H1 (cell line): ENCODE measurements around the gene RPL31. TPM values are rescaled to one million over a fixed set of nuclear protein-coding genes. Genes with fewer than 3 reads are reported as not detected.

Source experiments
- CTCF ChIA-PET: fragments of 300-600 bp; sonication (Branson Sonifier 250); formaldehyde crosslinking; loops from one replicate; lab custom pipeline; 2021; ENCODE audit not compliant: partially characterized antibody; lab: Charles Lee
- POLR2A ChIA-PET: fragments of 300-600 bp; sonication (Branson Sonifier 250); formaldehyde crosslinking; loops from one replicate; lab custom pipeline; 2021; ENCODE audit warnings: inconsistent platforms; ENCODE audit not compliant: partially characterized antibody; lab: Charles Lee
- DNase-seq, 2 experiments: peaks; one replicate each; pipeline versions ENCODE4 v3.0.0 to v3.0.0-alpha.2; 2010 to 2022; ENCODE audit warnings: low spot score in 2 of 2, low read depth in 1 of 2, mixed read lengths in 1 of 2
- FAIRE-seq: peaks from 2 replicates; lab custom pipeline; 2011; peaks lifted over from hg19 to GRCh38; lab: Jason Lieb, UNC
- H2AFZ ChIP-seq: 2 replicates; pipeline ENCODE4 v1.8.1; 2012; ENCODE audit warnings: low read length, inconsistent platforms
- H2AK5ac ChIP-seq: 2 replicates; pipeline ENCODE4 v1.6.1; 2013; ENCODE audit warnings: low read depth, low read length
- H2BK120ac ChIP-seq: replicated peaks from 2 replicates; pipeline ENCODE3; 2013; ENCODE audit warnings: low read depth, low read length, inconsistent platforms
- H2BK12ac ChIP-seq: 2 replicates; pipeline ENCODE4 v1.6.1; 2013; ENCODE audit warnings: low read depth, low read length
- H2BK15ac ChIP-seq: 2 replicates; pipeline ENCODE4 v1.6.1; 2013; ENCODE audit warnings: low read length
- H2BK20ac ChIP-seq: 2 replicates; pipeline ENCODE4 v1.6.1; 2013; ENCODE audit warnings: low read length
- H2BK5ac ChIP-seq: 2 replicates; pipeline ENCODE4 v1.6.1; 2013; ENCODE audit warnings: low read depth, low read length
- H3K14ac ChIP-seq: 2 replicates; pipeline ENCODE4 v1.6.1; 2013; ENCODE audit warnings: inconsistent platforms; ENCODE audit not compliant: insufficient read length
- H3K18ac ChIP-seq: 2 replicates; pipeline ENCODE4 v1.6.1; 2013; ENCODE audit warnings: low read length; ENCODE audit errors: extremely low read depth
- H3K23ac ChIP-seq: 2 replicates; pipeline ENCODE4 v1.6.1; 2013; ENCODE audit warnings: inconsistent platforms; ENCODE audit not compliant: insufficient read length
- H3K23me2 ChIP-seq: 2 replicates; pipeline ENCODE4 v1.6.1; 2013; ENCODE audit warnings: low read depth, low read length
- H3K27ac ChIP-seq: 2 replicates; pipeline ENCODE4 v1.6.1; 2011; ENCODE audit warnings: low read depth, low read length, inconsistent platforms
- H3K27me3 ChIP-seq, 4 experiments: replicated peaks in 1 of 4; 1 replicate in 1 of 4; 2 replicates in 3 of 4; pipeline versions ENCODE4 v1.6.1 to v1.8.1; 2011 to 2013; ENCODE audit warnings: low read length in 3 of 4, mild to moderate bottlenecking in 3 of 4, inconsistent platforms in 2 of 4, mixed read lengths in 2 of 4, moderate library complexity in 1 of 4; ENCODE audit not compliant: control insufficient read depth in 3 of 4, insufficient read depth in 3 of 4; ENCODE audit errors: extremely low read depth in 1 of 4
- H3K36me3 ChIP-seq, 4 experiments: 2 replicates each; pipeline versions ENCODE4 v1.6.1 to v1.8.1; 2011 to 2013; ENCODE audit warnings: mild to moderate bottlenecking in 4 of 4, low read length in 3 of 4, moderate library complexity in 2 of 4, control low read depth in 1 of 4, inconsistent platforms in 1 of 4; ENCODE audit not compliant: insufficient read depth in 4 of 4, control insufficient read depth in 2 of 4
- H3K4ac ChIP-seq: replicated peaks from 2 replicates; pipeline ENCODE3; 2013; ENCODE audit warnings: low read length, low read depth, mixed read lengths, inconsistent platforms; ENCODE audit not compliant: insufficient read length
- H3K4me1 ChIP-seq, 4 experiments: replicated peaks in 1 of 4; 1 replicate in 1 of 4; 2 replicates in 3 of 4; pipeline versions ENCODE4 v1.6.1 to v1.8.1; 2011 to 2013; ENCODE audit warnings: low read length in 3 of 4, inconsistent platforms in 2 of 4, mixed read lengths in 1 of 4; ENCODE audit not compliant: insufficient read depth in 4 of 4, control insufficient read depth in 3 of 4
- H3K4me2 ChIP-seq, 2 experiments: 2 replicates each; pipeline versions ENCODE4 v1.6.1 to v1.8.1; 2011 to 2013; ENCODE audit warnings: low read depth in 2 of 2, low read length in 2 of 2, control low read depth in 1 of 2, inconsistent platforms in 1 of 2, mild to moderate bottlenecking in 1 of 2; ENCODE audit not compliant: insufficient read depth in 1 of 2
- H3K4me3 ChIP-seq, 4 experiments: fragments of 200-600, 300-600 bp in 1 of 4; sonication (generic), shearing (Covaris generic), sonication (Bioruptor Twin) in 1 of 4; 2 replicates each; pipeline versions ENCODE4 v1.5.1 to v1.8.1; 2011 to 2016; ENCODE audit warnings: low read length in 4 of 4, low read depth in 3 of 4, control low read depth in 2 of 4, inconsistent platforms in 2 of 4, mild to moderate bottlenecking in 2 of 4, mixed read lengths in 1 of 4, moderate library complexity in 1 of 4; ENCODE audit not compliant: insufficient read depth in 2 of 4; ENCODE audit errors: extremely low read depth in 1 of 4
- H3K56ac ChIP-seq: replicated peaks from 2 replicates; pipeline ENCODE3; 2013; ENCODE audit warnings: low read depth, mild to moderate bottlenecking, mixed read lengths, low read length, inconsistent platforms; ENCODE audit not compliant: insufficient read length
- H3K79me1 ChIP-seq: 2 replicates; pipeline ENCODE4 v1.6.1; 2013; ENCODE audit warnings: low read depth, low read length, control low read depth
- H3K79me2 ChIP-seq, 2 experiments: 2 replicates each; pipeline versions ENCODE4 v1.6.1 to v1.8.1; 2012 to 2013; ENCODE audit warnings: low read length in 2 of 2, mild to moderate bottlenecking in 2 of 2, inconsistent platforms in 1 of 2; ENCODE audit not compliant: insufficient read depth in 2 of 2, control insufficient read depth in 1 of 2
- H3K9ac ChIP-seq, 4 experiments: replicated peaks in 1 of 4; 1 replicate in 1 of 4; 2 replicates in 3 of 4; pipeline versions ENCODE4 v1.6.1 to v1.8.1; 2011 to 2013; ENCODE audit warnings: low read depth in 3 of 4, low read length in 3 of 4, control low read depth in 2 of 4, mild to moderate bottlenecking in 2 of 4, moderate library complexity in 2 of 4, inconsistent platforms in 1 of 4; ENCODE audit errors: extremely low read depth in 1 of 4
- H3K9me3 ChIP-seq, 2 experiments: 2 replicates each; pipeline versions ENCODE4 v1.6.1 to v1.8.1; 2012 to 2013; ENCODE audit warnings: mild to moderate bottlenecking in 2 of 2, moderate library complexity in 2 of 2, control low read depth in 1 of 2, inconsistent platforms in 1 of 2, low read depth in 1 of 2, low read length in 1 of 2, mixed read lengths in 1 of 2; ENCODE audit not compliant: insufficient read depth in 2 of 2
- H4K20me1 ChIP-seq, 2 experiments: replicated peaks in 1 of 2; 2 replicates each; pipeline versions ENCODE3 to v1.8.1; 2011 to 2013; ENCODE audit warnings: inconsistent platforms in 2 of 2, low read length in 2 of 2, mild to moderate bottlenecking in 1 of 2; ENCODE audit not compliant: insufficient read depth in 2 of 2, control insufficient read depth in 1 of 2
- H4K5ac ChIP-seq: 2 replicates; pipeline ENCODE4 v1.6.1; 2013; ENCODE audit warnings: low read length, low read depth, mixed read lengths, inconsistent platforms; ENCODE audit not compliant: insufficient read length
- H4K8ac ChIP-seq: 2 replicates; pipeline ENCODE4 v1.8.0; 2013; ENCODE audit warnings: mild to moderate bottlenecking, moderate library complexity, low read length, inconsistent platforms; ENCODE audit not compliant: insufficient read depth; ENCODE audit errors: extremely low read depth
- H4K91ac ChIP-seq: replicated peaks from 2 replicates; pipeline ENCODE3; 2013; ENCODE audit warnings: low read length, mixed read lengths, inconsistent platforms; ENCODE audit not compliant: insufficient read length
- BACH1 ChIP-seq: IDR thresholded peaks from 2 replicates; pipeline ENCODE4 v1.6.1; 2012; ENCODE audit warnings: low read length, improper control_type of control experiment
- BCL11A ChIP-seq, 2 experiments: IDR thresholded peaks; one replicate each; pipeline ENCODE4 v1.6.1; 2011; ENCODE audit warnings: low read depth in 2 of 2, low read length in 2 of 2, mild to moderate bottlenecking in 2 of 2
- KDM4A ChIP-seq: IDR thresholded peaks from one replicate; pipeline ENCODE4 v1.7.1; 2012; ENCODE audit warnings: low read depth, mild to moderate bottlenecking, moderate library complexity, low read length, inconsistent platforms; ENCODE audit not compliant: severe bottlenecking
- POLR2A ChIP-seq, 2 experiments: IDR thresholded peaks; 1 replicate in 1 of 2; 2 replicates in 1 of 2; pipeline ENCODE4 v1.6.1; 2011; ENCODE audit warnings: low read depth in 2 of 2, low read length in 2 of 2, mild to moderate bottlenecking in 2 of 2; ENCODE audit errors: control extremely low read depth in 1 of 2
- POU5F1 ChIP-seq: IDR thresholded peaks from 2 replicates; pipeline ENCODE4 v1.6.1; 2011; ENCODE audit warnings: low read depth, mild to moderate bottlenecking, low read length, moderate library complexity
- SAP30 ChIP-seq: fragments of 300-600 bp; sonication (generic); IDR thresholded peaks from 2 replicates; pipeline ENCODE4 v1.7.1; 2012; ENCODE audit warnings: low read length, moderate library complexity, mild to moderate bottlenecking, inconsistent platforms; ENCODE audit not compliant: insufficient read depth, insufficient replicate concordance
- TCF12 ChIP-seq: IDR thresholded peaks from 2 replicates; pipeline ENCODE4 v1.6.1; 2011; ENCODE audit warnings: low read depth, mild to moderate bottlenecking, low read length
- WGBS, 2 experiments: shearing (Covaris generic) in 1 of 2; methylation state at CpG; one replicate each; pipeline versions ENCODE4 v1.1.6 to v1.1.7; 2013 to 2015; ENCODE audit warnings: low lambda C conversion rate in 2 of 2, mixed read lengths in 2 of 2, inconsistent platforms in 1 of 2, low coverage in 1 of 2, missing lambda C conversion rate in 1 of 2; ENCODE audit not compliant: insufficient replicate concordance in 2 of 2, insufficient coverage in 1 of 2, insufficient read length in 1 of 2; ENCODE audit errors: extremely low coverage in 1 of 2, missing lambda C conversion rate in 1 of 2; 5-methylcytosine and 5-hydroxymethylcytosine counted together
- polyA plus RNA-seq, 7 experiments: library from polyadenylated mRNA; depleted of rRNA in 3 of 7; stranded (reverse) in 5 of 7; unstranded in 2 of 7; fragments of >200 nt in 5 of 7; fragments of 200-250 nt in 2 of 7; gene quantifications; 1 replicate in 5 of 7; 2 replicates in 1 of 7; 4 replicates in 1 of 7; pipeline versions ENCODE4 v1.2.1 to v1.2.3, GENCODE V29; 2011 to 2013; ENCODE audit warnings: missing spikeins in 2 of 7, mixed read lengths in 2 of 7
- total RNA-seq: library from RNA; stranded (reverse); fragmentation: NEBNext Ultra II Directional; extraction: Animal tissue kit (Norgen Biotek cat#: 25700); gene quantifications from 2 replicates; pipeline ENCODE4 v1.2.1, GENCODE V29; 2021
- TF ChIP-seq, protein P1 (sequence below): IDR thresholded peaks from 2 replicates; pipeline ENCODE4 v1.6.1; 2011; ENCODE audit warnings: low read length, improper control_type of control experiment
- TF ChIP-seq, protein P2 (sequence below): IDR thresholded peaks from 2 replicates; pipeline ENCODE4 v1.6.1; 2012; ENCODE audit warnings: inconsistent platforms

The RPL31 gene
- total and polyA plus RNA-seq, 2 of the 8 experiments (the other 6 are each of a cell fraction or from before 2014, with no cell fraction given), result 1,463 to 1,722 TPM

DNA sequence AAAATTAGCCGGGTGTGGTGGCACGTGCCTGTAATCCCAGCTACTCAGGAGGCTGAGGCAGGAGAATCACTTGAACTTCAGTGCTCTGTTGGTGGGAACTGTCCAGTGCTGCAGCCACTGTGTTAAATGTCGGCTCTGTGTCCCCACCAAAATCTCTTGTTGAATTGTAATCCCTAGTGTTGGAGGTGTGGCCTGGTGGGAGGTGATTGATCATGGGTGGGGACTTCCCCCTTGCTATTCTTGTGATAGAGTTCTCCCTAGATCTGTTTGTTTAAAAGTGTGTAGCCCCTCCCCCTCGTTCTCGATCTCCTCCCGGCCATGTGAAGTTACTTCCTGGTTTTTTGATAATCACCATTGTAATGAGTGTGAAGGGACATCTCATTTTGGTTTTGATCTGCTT, 9.8 kb upstream of the RPL31 start:
- H4K20me1 ChIP-seq, result no peaks in the 10 kb centered on the region
- H3K9me3 ChIP-seq, result no peaks in the 10 kb centered on the region
- no peak overlapping the region for H3K14ac ChIP-seq
- H2BK5ac ChIP-seq, result no peak overlapping the region
- H2AFZ ChIP-seq, result no peak overlapping the region
- H3K23ac ChIP-seq, result no peak overlapping the region
- ChIA-PET POLR2A (interaction anchor here (7.0 kb wide), 1 partner anchor 12 kb away, joined by 63 read pairs; the partner anchor contains the start of gene RPL31), CTCF (interaction anchor here (1.4 to 2.7 kb wide), 2 partner anchors 262 to 385 kb away, joined by 3 to 14 read pairs; no protein-coding TSS in a partner anchor)
- H3K4me2 ChIP-seq, result no peak overlapping the region
- H4K5ac ChIP-seq, result no peak overlapping the region
- no peak overlapping the region for H3K4ac ChIP-seq
- no peak overlapping the region for H2BK120ac ChIP-seq
- no peaks in the 10 kb centered on the region for H3K79me1 ChIP-seq
- H3K18ac ChIP-seq, result no peak overlapping the region
- no peak overlapping the region for H3K4me3 ChIP-seq
- H3K56ac ChIP-seq, result no peak overlapping the region
- no peak overlapping the region for H4K91ac ChIP-seq
- no peak for FAIRE-seq
- no peak overlapping the region for H4K8ac ChIP-seq
- no peak overlapping the region for H3K27ac ChIP-seq
- no peak overlapping the region for H3K9ac ChIP-seq
- no peak overlapping the region for H2AK5ac ChIP-seq
- H3K23me2 ChIP-seq, result no peaks in the 10 kb centered on the region
- no peak for TF ChIP-seq BACH1
- TF ChIP-seq, protein P1, sequence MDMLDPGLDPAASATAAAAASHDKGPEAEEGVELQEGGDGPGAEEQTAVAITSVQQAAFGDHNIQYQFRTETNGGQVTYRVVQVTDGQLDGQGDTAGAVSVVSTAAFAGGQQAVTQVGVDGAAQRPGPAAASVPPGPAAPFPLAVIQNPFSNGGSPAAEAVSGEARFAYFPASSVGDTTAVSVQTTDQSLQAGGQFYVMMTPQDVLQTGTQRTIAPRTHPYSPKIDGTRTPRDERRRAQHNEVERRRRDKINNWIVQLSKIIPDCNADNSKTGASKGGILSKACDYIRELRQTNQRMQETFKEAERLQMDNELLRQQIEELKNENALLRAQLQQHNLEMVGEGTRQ, result no peak
- TF ChIP-seq KDM4A, result no peak
- no peak for TF ChIP-seq SAP30
- TF ChIP-seq TCF12, result no peak
- TF ChIP-seq, protein P2, sequence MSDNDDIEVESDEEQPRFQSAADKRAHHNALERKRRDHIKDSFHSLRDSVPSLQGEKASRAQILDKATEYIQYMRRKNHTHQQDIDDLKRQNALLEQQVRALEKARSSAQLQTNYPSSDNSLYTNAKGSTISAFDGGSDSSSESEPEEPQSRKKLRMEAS, result no peak
- TF ChIP-seq POLR2A (IDR thresholded peaks at IDR 0.05; ENCODE audit: control extremely low read depth in 1 of 2, low read depth in 2 of 2, low read length in 2 of 2), result no peak
- TF ChIP-seq BCL11A (IDR thresholded peaks at IDR 0.05; ENCODE audit: low read depth in 2 of 2, low read length in 2 of 2), result no peak
- no peak for TF ChIP-seq POU5F1
- DNase-seq, result no peak
- peaks cover 0 to 2% (median under 1%) of the 10 kb centered on the region in 4 experiments; a peak in 2 of 7 replicates for H3K4me1 ChIP-seq
- no peak overlapping the region for H2BK20ac ChIP-seq
- WGBS, 2 experiments, result 86% methylated on average over 6 of the region's 6 CpGs; no CpG with 5 or more reads in 1 of the 2 experiments
- no peak overlapping the region for H2BK12ac ChIP-seq
- no peaks in the 10 kb centered on the region for H3K36me3 ChIP-seq
- no peaks in the 10 kb centered on the region for H3K79me2 ChIP-seq
- H3K27me3 ChIP-seq, result no peaks in the 10 kb centered on the region
- H2BK15ac ChIP-seq, result no peak overlapping the region
